T-cell (primary cell): ENCODE results near the gene IQCE. TPM values are rescaled to one million over a fixed set of nuclear protein-coding genes. Genes with fewer than 3 reads are reported as not detected.

Source experiments
- ATAC-seq, 4 experiments: fragments of 200-7000 bp in 3 of 4; fragments of 150-1000 bp in 1 of 4; cut with Tn5 transposase; replicated peaks in 1 of 4; 1 replicate in 3 of 4; 2 replicates in 1 of 4; pipeline ENCODE4 v1.10.0; 2021; ENCODE audit warnings: moderate library complexity in 3 of 4, mild to moderate bottlenecking in 2 of 4, moderate number of reproducible peaks in 1 of 4
- CTCF ChIA-PET, 2 donors: fragments of 300-600 bp; sonication (Branson Sonifier 250); formaldehyde crosslinking; loops; one replicate each; lab custom pipeline; 2022; ENCODE audit warnings: antibody characterized with exemption in 2 of 2; lab: Charles Lee
- POLR2A ChIA-PET, 2 donors: fragments of 300-600 bp; sonication (Branson Sonifier 250); formaldehyde crosslinking; loops; one replicate each; lab custom pipeline; 2022; ENCODE audit warnings: antibody characterized with exemption in 2 of 2; lab: Charles Lee
- DNase-seq, 35 experiments: peaks; one replicate each; pipeline versions ENCODE4 v3.0.0 to v3.0.0-alpha.2; 2013 to 2023
- H3K27ac ChIP-seq: one replicate; pipeline ENCODE4 v1.5.1; 2013; ENCODE audit warnings: low read length
- H3K27me3 ChIP-seq, 2 experiments: replicated peaks in 1 of 2; 1 replicate in 1 of 2; 2 replicates in 1 of 2; pipeline versions ENCODE4 v1.6.1 to v1.7.0; 2013; ENCODE audit warnings: low read length in 1 of 2, mixed read lengths in 1 of 2; ENCODE audit not compliant: control insufficient read depth in 2 of 2, insufficient read depth in 2 of 2; ENCODE audit errors: extremely low read depth in 1 of 2
- H3K36me3 ChIP-seq, 2 donors: 1 replicate in 1 of 2; 2 replicates in 1 of 2; pipeline versions ENCODE4 v1.6.1 to v1.7.0; 2013; ENCODE audit warnings: low read length in 1 of 2; ENCODE audit not compliant: control insufficient read depth in 2 of 2, insufficient read depth in 1 of 2; ENCODE audit errors: extremely low read depth in 1 of 2
- H3K4me1 ChIP-seq, 2 experiments: 1 replicate in 1 of 2; 2 replicates in 1 of 2; pipeline versions ENCODE4 v1.6.1 to v1.7.0; 2013; ENCODE audit warnings: low read length in 2 of 2, mixed read lengths in 1 of 2; ENCODE audit not compliant: insufficient read depth in 2 of 2, control insufficient read depth in 1 of 2; ENCODE audit errors: extremely low read depth in 1 of 2
- H3K4me3 ChIP-seq, 2 donors: 1 replicate in 1 of 2; 2 replicates in 1 of 2; pipeline versions ENCODE4 v1.5.1 to v1.7.0; 2013; ENCODE audit warnings: mild to moderate bottlenecking in 2 of 2, low read length in 1 of 2, moderate library complexity in 1 of 2; ENCODE audit not compliant: control insufficient read depth in 1 of 2; ENCODE audit errors: extremely low read depth in 1 of 2
- H3K9me3 ChIP-seq: 2 replicates; pipeline ENCODE4 v1.7.0; 2013
- H3K27ac Mint-ChIP-seq, 2 donors: one replicate each; pipeline ENCODE4 v1.8.0; 2020 to 2021; ENCODE audit warnings: mild to moderate bottlenecking in 2 of 2, mixed read lengths in 2 of 2
- H3K27me3 Mint-ChIP-seq, 2 donors: one replicate each; pipeline ENCODE4 v1.8.0; 2021 to 2022; ENCODE audit warnings: mixed read lengths in 2 of 2
- H3K36me3 Mint-ChIP-seq: one replicate; pipeline ENCODE4 v1.8.0; 2021; ENCODE audit warnings: mixed read lengths
- H3K4me1 Mint-ChIP-seq, 3 donors: one replicate each; pipeline ENCODE4 v1.8.0; 2020 to 2022; ENCODE audit warnings: mixed read lengths in 3 of 3, mild to moderate bottlenecking in 1 of 3
- H3K4me3 Mint-ChIP-seq, 3 donors: one replicate each; pipeline ENCODE4 v1.8.0; 2020 to 2022; ENCODE audit warnings: mild to moderate bottlenecking in 3 of 3, mixed read lengths in 3 of 3, moderate library complexity in 3 of 3
- H3K9me3 Mint-ChIP-seq, 3 donors: one replicate each; pipeline ENCODE4 v1.8.0; 2020 to 2022; ENCODE audit warnings: mixed read lengths in 3 of 3
- WGBS: methylation state at CpG from one replicate; pipeline ENCODE4 v1.1.5; 2013; ENCODE audit warnings: missing lambda C conversion rate; ENCODE audit not compliant: insufficient coverage; 5-methylcytosine and 5-hydroxymethylcytosine counted together
- total RNA-seq, 35 experiments: library from RNA in 6 of 35; stranded (reverse) in 6 of 35; fragments of 120-200 nt in 1 of 35; gene quantifications; one replicate each; pipeline versions ENCODE4 v1.2.1 to v1.2.4 and lab custom pipeline; 2013 to 2026

Gene IQCE
- total RNA-seq, 5 donors from 2014 or later (not counting 1 experiment from before 2014, with no cell fraction given) = 4.5 to 11.7 (median 8.0) TPM

- POLR2A ChIA-PET = no interaction called here
- Histone ChIP-seq H3K9me3 (no peaks in the 10 kb centered on the region), H3K27ac (no peak overlapping the region), H3K27me3 (no peaks in the 10 kb centered on the region), H3K36me3 (peaks cover 12 to 16% of the 10 kb centered on the region in 2 donors), H3K4me3 (no peak overlapping the region), H3K4me1 (no peaks in the 10 kb centered on the region)
- H3K27me3 Mint-ChIP-seq = no peaks in the 10 kb centered on the region
- ATAC-seq = no peak
- no peak overlapping the region for H3K4me3 Mint-ChIP-seq
- no peak for DNase-seq
- H3K27ac Mint-ChIP-seq = no peak overlapping the region
- CTCF ChIA-PET = no interaction called here
- H3K4me1 Mint-ChIP-seq = no peaks in the 10 kb centered on the region
- WGBS = 96% methylated on average over 4 of the region's 10 CpGs
- H3K36me3 Mint-ChIP-seq = peaks cover 28% of the 10 kb centered on the region
- no peaks in the 10 kb centered on the region for H3K9me3 Mint-ChIP-seq
Measured at GRCh38 chr7:2594599-2594998, 35.8 kb downstream of the IQCE start.

- Histone ChIP-seq H3K36me3 (peaks cover 12 to 18% of the 10 kb centered on the region in 2 donors), H3K27me3 (no peaks in the 10 kb centered on the region), H3K4me1 (no peaks in the 10 kb centered on the region), H3K4me3 (no peak overlapping the region), H3K9me3 (no peaks in the 10 kb centered on the region), H3K27ac (no peak overlapping the region)
- no peak overlapping the region for H3K4me3 Mint-ChIP-seq
- ATAC-seq = no peak
- WGBS = 88% methylated on average over 21 of the region's 27 CpGs
- H3K36me3 Mint-ChIP-seq = peaks cover 29% of the 10 kb centered on the region
- H3K27me3 Mint-ChIP-seq = no peaks in the 10 kb centered on the region
- no peak for DNase-seq
- no peaks in the 10 kb centered on the region for H3K4me1 Mint-ChIP-seq
- ChIA-PET CTCF (no interaction called here), POLR2A (no interaction called here)
- no peak overlapping the region for H3K27ac Mint-ChIP-seq
- H3K9me3 Mint-ChIP-seq = no peaks in the 10 kb centered on the region
Measured at GRCh38 chr7:2595258-2595860, 36.6 kb downstream of the IQCE start.

GRCh38 chr7:2596464-2597272 is 37.9 kb downstream of the IQCE start:
- 91% methylated on average over 18 of the region's 22 CpGs for WGBS
- CTCF ChIA-PET = interaction anchor here in 1 of 2 donors (0.6 to 0.7 kb wide), 2 partner anchors 36 to 561 kb away, joined by 3 to 5 read pairs; no protein-coding TSS in a partner anchor
- no peak overlapping the region for H3K4me3 ChIP-seq

GRCh38 chr7:2597273-2597640 is 38.5 kb downstream of the IQCE start:
- Histone ChIP-seq H3K27ac (no peak overlapping the region), H3K9me3 (no peaks in the 10 kb centered on the region), H3K4me3 (no peak overlapping the region), H3K4me1 (no peaks in the 10 kb centered on the region), H3K36me3 (peaks cover 11 to 18% of the 10 kb centered on the region in 2 donors), H3K27me3 (no peaks in the 10 kb centered on the region)
- ChIA-PET POLR2A (no interaction called here), CTCF (no interaction called here)
- WGBS = 95% methylated on average over 11 of the region's 13 CpGs
- Mint-ChIP-seq H3K4me1 (no peaks in the 10 kb centered on the region), H3K9me3 (no peaks in the 10 kb centered on the region), H3K36me3 (peaks cover 29% of the 10 kb centered on the region), H3K4me3 (no peak overlapping the region), H3K27ac (no peak overlapping the region), H3K27me3 (no peaks in the 10 kb centered on the region)
- no peak for ATAC-seq
- no peak for DNase-seq

More at GRCh38 chr7:2596464-2597272, 37.9 kb downstream of the IQCE start:
- no peak overlapping the region for H3K27ac ChIP-seq
- no peaks in the 10 kb centered on the region for H3K27me3 Mint-ChIP-seq
- no peaks in the 10 kb centered on the region for H3K9me3 Mint-ChIP-seq
- POLR2A ChIA-PET = interaction anchor here in 1 of 2 donors (0.6 kb wide), 1 partner anchor 934 kb away, joined by 3 read pairs; no protein-coding TSS in a partner anchor
- H3K36me3 Mint-ChIP-seq = peaks cover 30% of the 10 kb centered on the region
- no peaks in the 10 kb centered on the region for H3K4me1 Mint-ChIP-seq
- no peak overlapping the region for H3K27ac Mint-ChIP-seq
- DNase-seq (no peak), ATAC-seq (no peak)
- no peaks in the 10 kb centered on the region for H3K27me3 ChIP-seq
- H3K4me3 Mint-ChIP-seq = no peak overlapping the region
- H3K9me3 ChIP-seq = no peaks in the 10 kb centered on the region
- peaks cover 12 to 18% of the 10 kb centered on the region in 2 donors for H3K36me3 ChIP-seq
- H3K4me1 ChIP-seq = no peaks in the 10 kb centered on the region

- 90% methylated on average over 18 of the region's 29 CpGs for WGBS
- Histone ChIP-seq H3K9me3 (no peaks in the 10 kb centered on the region), H3K27me3 (no peaks in the 10 kb centered on the region), H3K4me3 (no peak overlapping the region), H3K36me3 (peaks cover 3 to 11% of the 10 kb centered on the region in 2 donors), H3K4me1 (no peaks in the 10 kb centered on the region), H3K27ac (no peak overlapping the region)
- ChIA-PET POLR2A (no interaction called here), CTCF (no interaction called here)
- Mint-ChIP-seq H3K9me3 (no peaks in the 10 kb centered on the region), H3K4me1 (peaks cover 0 to 2% (median 0%) of the 10 kb centered on the region in 3 donors), H3K27ac (no peak overlapping the region), H3K4me3 (no peak overlapping the region), H3K36me3 (peaks cover 25% of the 10 kb centered on the region), H3K27me3 (no peaks in the 10 kb centered on the region)
- ATAC-seq (no peak), DNase-seq (no peak)
Measured at GRCh38 chr7:2598154-2598823, 39.5 kb downstream of the IQCE start.

GRCh38 chr7:2601065-2601464 is 42.3 kb downstream of the IQCE start:
- Histone ChIP-seq H3K27me3 (no peaks in the 10 kb centered on the region), H3K36me3 (peaks cover 2 to 3% of the 10 kb centered on the region in 2 donors), H3K4me3 (no peak overlapping the region), H3K9me3 (no peaks in the 10 kb centered on the region), H3K4me1 (no peaks in the 10 kb centered on the region), H3K27ac (no peak overlapping the region)
- Mint-ChIP-seq H3K9me3 (no peaks in the 10 kb centered on the region), H3K27ac (no peak overlapping the region), H3K27me3 (no peaks in the 10 kb centered on the region), H3K36me3 (peaks cover 16% of the 10 kb centered on the region), H3K4me1 (peaks cover 0 to 2% (median 0%) of the 10 kb centered on the region in 3 donors), H3K4me3 (no peak overlapping the region)
- ChIA-PET CTCF (no interaction called here), POLR2A (no interaction called here)
- WGBS = 85% methylated on average over 4 of the region's 9 CpGs
- DNase-seq (no peak), ATAC-seq (no peak)
